Tibial nerve (tissue), 4 donors: ENCODE results near the gene GSN. TPM values are rescaled to one million over a fixed set of nuclear protein-coding genes. Genes with fewer than 3 reads are reported as not detected.

Experiments
- DNase-seq, 2 donors: peaks; one replicate each; pipeline ENCODE4 v3.0.0-alpha.2; 2019; ENCODE audit warnings: low spot score in 2 of 2
- H3K27ac ChIP-seq, 4 donors: fragments of 200-600 bp; sonication (generic) in 3 of 4; one replicate each; pipeline ENCODE4 v1.5.1; 2017 to 2019; ENCODE audit warnings: mild to moderate bottlenecking in 1 of 4
- H3K27me3 ChIP-seq, 2 donors: fragments of 200-600 bp; sonication (generic) in 1 of 2; one replicate each; pipeline versions ENCODE4 v1.5.1 to v1.6.0; 2017 to 2019
- H3K36me3 ChIP-seq, 3 donors: fragments of 200-600 bp; sonication (generic); one replicate each; pipeline ENCODE4 v1.5.1; 2018 to 2019
- H3K4me1 ChIP-seq, 4 donors: fragments of 200-600 bp; sonication (generic) in 3 of 4; one replicate each; pipeline ENCODE4 v1.5.1; 2017 to 2019
- H3K4me3 ChIP-seq, 4 donors: fragments of 200-600 bp; sonication (generic) in 3 of 4; one replicate each; pipeline ENCODE4 v1.5.1; 2017 to 2019; ENCODE audit warnings: mild to moderate bottlenecking in 1 of 4, moderate library complexity in 1 of 4
- H3K9me3 ChIP-seq, 4 donors: fragments of 200-600 bp; sonication (generic) in 3 of 4; one replicate each; pipeline ENCODE4 v1.5.1; 2017 to 2019
- CTCF ChIP-seq, 5 experiments: fragments of 200-600 bp in 3 of 5; fragments of 450-650 bp in 2 of 5; sonication (generic) in 3 of 5; IDR thresholded peaks; one replicate each; pipeline ENCODE4 v1.5.1; 2016 to 2019; ENCODE audit warnings: antibody characterized with exemption in 5 of 5, mild to moderate bottlenecking in 3 of 5, moderate library complexity in 2 of 5
- EP300 ChIP-seq, 2 donors: sonication (generic); formaldehyde crosslinking; IDR thresholded peaks; one replicate each; pipeline ENCODE4 v1.6.1; 2017; ENCODE audit warnings: antibody characterized with exemption in 2 of 2, mild to moderate bottlenecking in 1 of 2
- POLR2A ChIP-seq, 2 donors: fragments of 450-650 bp; IDR thresholded peaks; one replicate each; pipeline ENCODE4 v1.6.1; 2017; ENCODE audit warnings: antibody characterized with exemption in 2 of 2, mild to moderate bottlenecking in 2 of 2, moderate library complexity in 2 of 2
- WGBS, 2 donors: methylation state at CpG; one replicate each; pipeline ENCODE4 v1.1.5; 2018; 5-methylcytosine and 5-hydroxymethylcytosine counted together
- total RNA-seq, 4 donors: library from RNA; depleted of rRNA; stranded (reverse); fragments of >200 nt; gene quantifications; one replicate each; pipeline ENCODE4 v1.1.0, GENCODE V29; 2016

Gene GSN
- total RNA-seq, 4 donors from 2014 or later = 1,899 to 6,678 (median 4,539) TPM

GRCh38 chr9:121230256-121230655, 37.7 kb upstream of the GSN start:
- H3K27me3 ChIP-seq = no peaks in the 10 kb centered on the region
- no peaks in the 10 kb centered on the region for H3K4me1 ChIP-seq
- peaks cover 0 to 3% (median 0%) of the 10 kb centered on the region in 3 donors for H3K36me3 ChIP-seq
- 78 to 81% methylated on average over 5 of the region's 5 CpGs for WGBS, 2 donors
- no peak overlapping the region for H3K4me3 ChIP-seq
- DNase-seq = no peak
- TF ChIP-seq POLR2A (IDR thresholded peaks at IDR 0.05) (no peak), EP300 (IDR thresholded peaks at IDR 0.05) (no peak), CTCF (IDR thresholded peaks at IDR 0.05) (no peak)
- H3K9me3 ChIP-seq = no peaks in the 10 kb centered on the region
- no peak overlapping the region for H3K27ac ChIP-seq

GRCh38 chr9:121232251-121232650, 35.7 kb upstream of the GSN start:
- H3K27me3 ChIP-seq = no peaks in the 10 kb centered on the region
- DNase-seq = no peak
- H3K4me1 ChIP-seq = no peaks in the 10 kb centered on the region
- H3K27ac ChIP-seq = no peak overlapping the region
- no peaks in the 10 kb centered on the region for H3K9me3 ChIP-seq
- WGBS, 2 donors = 96 to 97% methylated on average over 4 of the region's 4 CpGs
- H3K4me3 ChIP-seq = no peak overlapping the region
- TF ChIP-seq CTCF (IDR thresholded peaks at IDR 0.05) = no peak
- no peak for TF ChIP-seq POLR2A (IDR thresholded peaks at IDR 0.05)
- TF ChIP-seq EP300 (IDR thresholded peaks at IDR 0.05) = no peak
- peaks cover 0 to 3% (median 0%) of the 10 kb centered on the region in 3 donors for H3K36me3 ChIP-seq

GRCh38 chr9:121233906-121234831, 33.8 kb upstream of the GSN start:
- H3K9me3 ChIP-seq = no peaks in the 10 kb centered on the region
- no peak for DNase-seq
- H3K4me1 ChIP-seq = peaks cover 0 to 4% (median 0%) of the 10 kb centered on the region in 4 donors
- H3K27ac ChIP-seq = no peak overlapping the region
- H3K27me3 ChIP-seq = no peaks in the 10 kb centered on the region
- WGBS, 2 donors = 72 to 77% methylated on average over 11 of the region's 11 CpGs
- H3K36me3 ChIP-seq = peaks cover 0 to 3% (median 0%) of the 10 kb centered on the region in 3 donors
- no peak overlapping the region for H3K4me3 ChIP-seq
- TF ChIP-seq CTCF (IDR thresholded peaks at IDR 0.05) (no peak), POLR2A (IDR thresholded peaks at IDR 0.05) (no peak), EP300 (IDR thresholded peaks at IDR 0.05) (no peak)

GRCh38 chr9:121234832-121235161, 33.2 kb upstream of the GSN start:
- Histone ChIP-seq H3K36me3 (peaks cover 0 to 3% (median 0%) of the 10 kb centered on the region in 3 donors), H3K4me3 (no peak overlapping the region), H3K27me3 (no peaks in the 10 kb centered on the region), H3K27ac (no peak overlapping the region), H3K4me1 (peaks cover 0 to 4% (median 0%) of the 10 kb centered on the region in 4 donors), H3K9me3 (no peaks in the 10 kb centered on the region)
- 90 to 92% methylated on average over 6 of the region's 6 CpGs for WGBS, 2 donors
- TF ChIP-seq EP300 (IDR thresholded peaks at IDR 0.05) = no peak
- no peak for TF ChIP-seq POLR2A (IDR thresholded peaks at IDR 0.05)
- no peak for TF ChIP-seq CTCF (IDR thresholded peaks at IDR 0.05)
- DNase-seq = no peak

GRCh38 chr9:121235512-121235911, 32.5 kb upstream of the GSN start:
- Histone ChIP-seq H3K27ac (no peak overlapping the region), H3K4me3 (no peak overlapping the region), H3K36me3 (peaks cover 0 to 3% (median 0%) of the 10 kb centered on the region in 3 donors), H3K27me3 (no peaks in the 10 kb centered on the region), H3K9me3 (no peaks in the 10 kb centered on the region), H3K4me1 (peaks cover 0 to 9% (median 3%) of the 10 kb centered on the region in 4 donors)
- TF ChIP-seq POLR2A (IDR thresholded peaks at IDR 0.05) (no peak), CTCF (IDR thresholded peaks at IDR 0.05) (no peak), EP300 (IDR thresholded peaks at IDR 0.05) (no peak)
- no peak for DNase-seq
- 93 to 97% methylated on average over 5 of the region's 5 CpGs for WGBS, 2 donors
